Right atrium auricular region (tissue), 2 donors: ENCODE data around the gene GMIP. TPM values are rescaled to one million over a fixed set of nuclear protein-coding genes. Genes with fewer than 3 reads are reported as not detected.

ENCODE experiments used
- DNase-seq: peaks from one replicate; pipeline ENCODE4 v3.0.0-alpha.2; 2019; ENCODE audit warnings: low spot score
- H3K27ac ChIP-seq, 2 donors: fragments of 200-600 bp; sonication (generic); 1 replicate in 1 of 2; 2 replicates in 1 of 2; pipeline ENCODE4 v1.5.1; 2016 to 2019
- H3K27me3 ChIP-seq, 2 donors: fragments of 200-600 bp; sonication (generic); one replicate each; pipeline versions ENCODE4 v1.5.1 to v1.6.0; 2017 to 2019
- H3K36me3 ChIP-seq: fragments of 200-600 bp; sonication (generic); one replicate; pipeline ENCODE4 v1.5.1; 2016
- H3K4me1 ChIP-seq, 2 donors: fragments of 200-600 bp; sonication (generic); one replicate each; pipeline versions ENCODE4 v1.5.1 to v1.6.0; 2017 to 2019
- H3K4me3 ChIP-seq, 2 donors: fragments of 200-600 bp; sonication (generic); 1 replicate in 1 of 2; 2 replicates in 1 of 2; pipeline ENCODE4 v1.5.1; 2017 to 2019; ENCODE audit warnings: mild to moderate bottlenecking in 1 of 2, moderate library complexity in 1 of 2
- H3K9me3 ChIP-seq, 2 donors: fragments of 200-600 bp; sonication (generic); one replicate each; pipeline ENCODE4 v1.5.1; 2019
- CTCF ChIP-seq, 2 donors: fragments of 200-600 bp; sonication (generic); IDR thresholded peaks; one replicate each; pipeline ENCODE4 v1.5.1; 2019; ENCODE audit warnings: antibody characterized with exemption in 2 of 2
- total RNA-seq, 2 donors: library from RNA; depleted of rRNA; stranded (reverse); fragments of >200 nt; gene quantifications; one replicate each; pipeline ENCODE4 v1.1.0, GENCODE V29; 2016

Gene GMIP
- total RNA-seq, 2 donors from 2014 or later = 2.3 to 4.9 TPM

GRCh38 chr19:19661675-19662251, 18.3 kb upstream of the GMIP start:
- Histone ChIP-seq H3K4me1 (peaks cover 0 to 21% of the 10 kb centered on the region in 2 donors), H3K9me3 (no peaks in the 10 kb centered on the region), H3K27ac (no peak overlapping the region), H3K27me3 (no peaks in the 10 kb centered on the region), H3K4me3 (no peak overlapping the region), H3K36me3 (peaks cover 34% of the 10 kb centered on the region)
- no peak for DNase-seq
- no peak for TF ChIP-seq CTCF (IDR thresholded peaks at IDR 0.05)

GRCh38 chr19:19661141-19661674, 17.8 kb upstream of the GMIP start:
- no peaks in the 10 kb centered on the region for H3K9me3 ChIP-seq
- no peak for TF ChIP-seq CTCF (IDR thresholded peaks at IDR 0.05)
- no peak for DNase-seq
- H3K4me3 ChIP-seq = no peak overlapping the region
- peaks cover 39% of the 10 kb centered on the region for H3K36me3 ChIP-seq
- H3K27ac ChIP-seq = no peak overlapping the region
- peaks cover 0 to 21% of the 10 kb centered on the region in 2 donors for H3K4me1 ChIP-seq
- H3K27me3 ChIP-seq = no peaks in the 10 kb centered on the region

- Histone ChIP-seq H3K36me3 (peaks cover 54% of the 10 kb centered on the region), H3K9me3 (no peaks in the 10 kb centered on the region), H3K27ac (no peak overlapping the region), H3K4me1 (peaks cover 0 to 21% of the 10 kb centered on the region in 2 donors), H3K27me3 (no peaks in the 10 kb centered on the region), H3K4me3 (no peak overlapping the region)
- DNase-seq = no peak
- TF ChIP-seq CTCF (IDR thresholded peaks at IDR 0.05) = no peak
Observed at GRCh38 chr19:19659646-19660245, 16.3 kb upstream of the GMIP start.

- peaks cover 0 to 13% of the 10 kb centered on the region in 2 donors for H3K4me1 ChIP-seq
Observed at GRCh38 chr19:19657397-19657783, 13.9 kb upstream of the GMIP start.

GRCh38 chr19:19656451-19657396, 13.3 kb upstream of the GMIP start:
- peaks cover 0 to 7% of the 10 kb centered on the region in 2 donors for H3K4me1 ChIP-seq
- H3K27me3 ChIP-seq = no peaks in the 10 kb centered on the region

More at GRCh38 chr19:19657397-19657783, 13.9 kb upstream of the GMIP start:
- Histone ChIP-seq H3K9me3 (no peaks in the 10 kb centered on the region), H3K27ac (no peak overlapping the region), H3K36me3 (peaks cover 78% of the 10 kb centered on the region), H3K4me3 (no peak overlapping the region), H3K27me3 (no peaks in the 10 kb centered on the region)
- no peak for TF ChIP-seq CTCF (IDR thresholded peaks at IDR 0.05)
- DNase-seq = no peak

More at GRCh38 chr19:19656451-19657396, 13.3 kb upstream of the GMIP start:
- Histone ChIP-seq H3K27ac (no peak overlapping the region), H3K36me3 (peaks cover 84% of the 10 kb centered on the region), H3K9me3 (no peaks in the 10 kb centered on the region), H3K4me3 (no peak overlapping the region)
- TF ChIP-seq CTCF (IDR thresholded peaks at IDR 0.05) = no peak
- no peak for DNase-seq
